Naive thymus-derived CD4-positive, alpha-beta T cell (primary cell): Measurements from ENCODE around the gene RHOV. TPM values are rescaled to one million over a fixed set of nuclear protein-coding genes. Genes with fewer than 3 reads are reported as not detected.

Experiments
- ATAC-seq: fragments of 150-1000 bp; cut with Tn5 transposase; 2 replicates; pipeline ENCODE4 v1.10.0; 2021; ENCODE audit warnings: mild to moderate bottlenecking, moderate library complexity
- CTCF ChIA-PET: fragments of 350-600 bp; sonication (Branson Sonifier 250); formaldehyde crosslinking; loops from one replicate; lab custom pipeline; 2021; ENCODE audit warnings: antibody characterized with exemption; lab: Charles Lee
- POLR2A ChIA-PET: fragments of 350-600 bp; sonication (Branson Sonifier 250); formaldehyde crosslinking; loops from one replicate; lab custom pipeline; 2021; ENCODE audit warnings: antibody characterized with exemption, inconsistent platforms; lab: Charles Lee
- DNase-seq, 9 donors: peaks; one replicate each; pipeline versions ENCODE4 v3.0.0 to v3.0.0-alpha.2; 2020 to 2022; ENCODE audit warnings: mixed read lengths in 1 of 9
- H3K27ac ChIP-seq: one replicate; pipeline ENCODE4 v1.7.0; 2013; ENCODE audit warnings: mild to moderate bottlenecking, low read depth, low read length, moderate library complexity
- H3K27me3 ChIP-seq, 2 donors: one replicate each; pipeline ENCODE4 v1.7.0; 2013; ENCODE audit warnings: low read length in 2 of 2, mild to moderate bottlenecking in 2 of 2, moderate library complexity in 2 of 2; ENCODE audit not compliant: control insufficient read depth in 2 of 2, insufficient read depth in 2 of 2
- H3K36me3 ChIP-seq, 3 experiments: 1 replicate in 2 of 3; 2 replicates in 1 of 3; pipeline ENCODE4 v1.7.0; 2013; ENCODE audit warnings: low read length in 3 of 3, mild to moderate bottlenecking in 3 of 3, moderate library complexity in 1 of 3; ENCODE audit not compliant: insufficient read depth in 3 of 3, control insufficient read depth in 2 of 3
- H3K4me1 ChIP-seq, 2 donors: one replicate each; pipeline ENCODE4 v1.7.0; 2013; ENCODE audit warnings: low read length in 2 of 2, mild to moderate bottlenecking in 2 of 2, moderate library complexity in 1 of 2; ENCODE audit not compliant: control insufficient read depth in 2 of 2, insufficient read depth in 2 of 2
- H3K4me3 ChIP-seq: 2 replicates; pipeline ENCODE4 v1.7.0; 2013; ENCODE audit warnings: mild to moderate bottlenecking, low read length
- H3K9me3 ChIP-seq, 3 experiments: 1 replicate in 2 of 3; 2 replicates in 1 of 3; pipeline ENCODE4 v1.7.0; 2013; ENCODE audit warnings: low read length in 3 of 3; ENCODE audit not compliant: control insufficient read depth in 2 of 3
- H3K27ac Mint-ChIP-seq, 9 donors: one replicate each; pipeline ENCODE4 v1.8.0; 2020 to 2022; ENCODE audit warnings: mixed read lengths in 9 of 9, mild to moderate bottlenecking in 8 of 9, moderate library complexity in 5 of 9, inconsistent platforms in 2 of 9
- H3K27me3 Mint-ChIP-seq, 5 donors: one replicate each; pipeline ENCODE4 v1.8.0; 2021 to 2022; ENCODE audit warnings: mixed read lengths in 5 of 5, mild to moderate bottlenecking in 1 of 5
- H3K36me3 Mint-ChIP-seq, 5 donors: one replicate each; pipeline ENCODE4 v1.8.0; 2020 to 2022; ENCODE audit warnings: mixed read lengths in 5 of 5, mild to moderate bottlenecking in 3 of 5, inconsistent platforms in 1 of 5
- H3K4me1 Mint-ChIP-seq, 7 donors: one replicate each; pipeline ENCODE4 v1.8.0; 2020 to 2022; ENCODE audit warnings: mixed read lengths in 7 of 7, mild to moderate bottlenecking in 3 of 7, inconsistent platforms in 1 of 7
- H3K4me3 Mint-ChIP-seq, 10 donors: one replicate each; pipeline ENCODE4 v1.8.0; 2020 to 2022; ENCODE audit warnings: mild to moderate bottlenecking in 10 of 10, mixed read lengths in 10 of 10, moderate library complexity in 6 of 10, inconsistent platforms in 2 of 10
- H3K9me3 Mint-ChIP-seq, 11 donors: one replicate each; pipeline ENCODE4 v1.8.0; 2020 to 2022; ENCODE audit warnings: mixed read lengths in 11 of 11, mild to moderate bottlenecking in 4 of 11, inconsistent platforms in 1 of 11, moderate library complexity in 1 of 11
- intact Hi-C, 2 donors: fragments of 100-400 bp; cut with micrococcal nuclease; formaldehyde crosslinking; loops; one replicate each; pipeline ENCODE4 v1.15.1; 2023
- polyA plus RNA-seq, 2 donors: library from polyadenylated mRNA; unstranded; fragments of 300-500 nt; fragmentation: Illumina TruSeq; gene quantifications; one replicate each; pipeline ENCODE4 v1.2.3, GENCODE V29; 2021
- total RNA-seq, 6 experiments: library from RNA in 5 of 6; stranded (reverse) in 5 of 6; gene quantifications; 1 replicate in 5 of 6; 2 replicates in 1 of 6; pipeline ENCODE4 v1.2.3 and lab custom pipeline; 2021 to 2026

The RHOV gene
- total RNA-seq (under 1 TPM in 1 of 5 experiments, not detected in 4; 0.39 TPM), polyA plus RNA-seq (not detected), total RNA-seq (lab: John Stamatoyannopoulos, UW) (0.67 reads per million)

GRCh38 chr15:40873694-40874561, at the start of gene RHOV:
TSS of gene RHOV (minus strand) at chr15:40874234. CDS start at chr15:40874139, 95 bp downstream.
- peak; percentile 89 for ATAC-seq
- peak within 1 kb of the TSS; percentile 74 to 93 (median 84) for H3K4me3 Mint-ChIP-seq
- H3K36me3 Mint-ChIP-seq = peaks cover 0 to 2% (median 0%) of the 10 kb centered on the region in 5 donors
- H3K27me3 Mint-ChIP-seq = peaks cover 0 to 16% (median 6%) of the 10 kb centered on the region in 5 donors
- peak; percentile 12 to 67 (median 36) for DNase-seq
- ChIA-PET POLR2A (interaction anchor here (1.0 kb wide), 1 partner anchor 18 kb away, joined by 3 read pairs; no protein-coding TSS in a partner anchor), CTCF (interaction anchor here (0.6 to 7.3 kb wide), 3 partner anchors 17 to 20 kb away, joined by 3 to 47 read pairs (median 3); no protein-coding TSS in a partner anchor)
- no peaks in the 10 kb centered on the region for H3K9me3 Mint-ChIP-seq
- Histone ChIP-seq H3K9me3 (no peaks in the 10 kb centered on the region), H3K4me3 (peak within 1 kb of the TSS; percentile 53), H3K27me3 (no peaks in the 10 kb centered on the region), H3K27ac (peak within 1 kb of the TSS; percentile 56), H3K36me3 (no peaks in the 10 kb centered on the region), H3K4me1 (peaks cover 0 to 6% of the 10 kb centered on the region in 2 donors)
- peaks cover 4 to 24% (median 5%) of the 10 kb centered on the region in 7 donors for H3K4me1 Mint-ChIP-seq
- intact Hi-C loops = loop anchor here (1.0 kb wide), 1 partner anchor 20 kb away; the partner anchor contains the start of gene VPS18 (in 2 of the 2)
- peak within 1 kb of the TSS in 1 of 9 donors; percentile 36 for H3K27ac Mint-ChIP-seq

GRCh38 chr15:40923551-40923950, 49.5 kb upstream of the RHOV start:
- Histone ChIP-seq H3K9me3 (no peaks in the 10 kb centered on the region), H3K4me1 (peaks cover 9 to 28% of the 10 kb centered on the region in 2 donors), H3K27me3 (peaks cover 0 to 17% of the 10 kb centered on the region in 2 donors), H3K4me3 (no peak overlapping the region), H3K36me3 (no peaks in the 10 kb centered on the region), H3K27ac (no peak overlapping the region)
- POLR2A ChIA-PET = interaction anchor here (0.6 to 6.5 kb wide), 2 partner anchors 18 to 125 kb away, joined by 3 to 23 read pairs; no protein-coding TSS in a partner anchor
- Mint-ChIP-seq H3K27me3 (peaks cover 17 to 54% (median 19%) of the 10 kb centered on the region in 5 donors), H3K4me3 (no peak overlapping the region), H3K4me1 (peaks cover 11 to 21% (median 16%) of the 10 kb centered on the region in 7 donors), H3K9me3 (no peaks in the 10 kb centered on the region), H3K27ac (no peak overlapping the region), H3K36me3 (no peaks in the 10 kb centered on the region)
- ATAC-seq (no peak), DNase-seq (no peak)
- intact Hi-C loops = no loop called here
- CTCF ChIA-PET = no interaction called here

GRCh38 chr15:40922608-40923005, 48.6 kb upstream of the RHOV start:
- H3K36me3 ChIP-seq = no peaks in the 10 kb centered on the region
- no peaks in the 10 kb centered on the region for H3K9me3 ChIP-seq
- peaks cover 17 to 48% (median 18%) of the 10 kb centered on the region in 5 donors for H3K27me3 Mint-ChIP-seq
- H3K27ac Mint-ChIP-seq = no peak overlapping the region
- no peak overlapping the region for H3K27ac ChIP-seq
- ChIA-PET POLR2A (interaction anchor here (0.6 to 6.5 kb wide), 2 partner anchors 19 to 144 kb away, joined by 5 to 23 read pairs; no protein-coding TSS in a partner anchor), CTCF (no interaction called here)
- peaks cover 6 to 21% of the 10 kb centered on the region in 2 donors for H3K4me1 ChIP-seq
- peaks cover 0 to 11% of the 10 kb centered on the region in 2 donors for H3K27me3 ChIP-seq
- intact Hi-C loops = no loop called here
- no peaks in the 10 kb centered on the region for H3K36me3 Mint-ChIP-seq
- no peak for ATAC-seq
- no peak overlapping the region for H3K4me3 Mint-ChIP-seq
- no peak for DNase-seq
- H3K4me3 ChIP-seq = no peak overlapping the region
- H3K4me1 Mint-ChIP-seq = peaks cover 11 to 19% (median 15%) of the 10 kb centered on the region in 7 donors
- no peaks in the 10 kb centered on the region for H3K9me3 Mint-ChIP-seq

GRCh38 chr15:40921949-40922607, 48.0 kb upstream of the RHOV start:
- Mint-ChIP-seq H3K36me3 (no peaks in the 10 kb centered on the region), H3K27ac (no peak overlapping the region), H3K27me3 (peaks cover 14 to 44% (median 15%) of the 10 kb centered on the region in 5 donors), H3K9me3 (no peaks in the 10 kb centered on the region), H3K4me1 (peaks cover 7 to 15% (median 12%) of the 10 kb centered on the region in 7 donors), H3K4me3 (no peak overlapping the region)
- Histone ChIP-seq H3K9me3 (no peaks in the 10 kb centered on the region), H3K4me1 (peaks cover 3 to 16% of the 10 kb centered on the region in 2 donors), H3K27ac (no peak overlapping the region), H3K36me3 (no peaks in the 10 kb centered on the region), H3K27me3 (peaks cover 0 to 7% of the 10 kb centered on the region in 2 donors), H3K4me3 (no peak overlapping the region)
- ATAC-seq = no peak
- no peak for DNase-seq
- CTCF ChIA-PET = no interaction called here
- POLR2A ChIA-PET = interaction anchor here (0.6 to 6.5 kb wide), 2 partner anchors 20 to 145 kb away, joined by 5 to 23 read pairs; no protein-coding TSS in a partner anchor
- intact Hi-C loops = no loop called here

- intact Hi-C loops = no loop called here
- CTCF ChIA-PET = interaction anchor here (0.5 to 1.8 kb wide), 2 partner anchors 14 to 33 kb away, joined by 3 to 4 read pairs; no protein-coding TSS in a partner anchor
- H3K4me3 ChIP-seq = no peak overlapping the region
- no peak overlapping the region for H3K4me3 Mint-ChIP-seq
- no peak for ATAC-seq
- no peaks in the 10 kb centered on the region for H3K27me3 ChIP-seq
- DNase-seq = no peak
- no peak overlapping the region for H3K27ac ChIP-seq
- no peak overlapping the region for H3K27ac Mint-ChIP-seq
- H3K27me3 Mint-ChIP-seq = peaks cover 0 to 17% (median 0%) of the 10 kb centered on the region in 5 donors
- no peaks in the 10 kb centered on the region for H3K36me3 ChIP-seq
- H3K4me1 ChIP-seq = no peaks in the 10 kb centered on the region
- H3K4me1 Mint-ChIP-seq = no peaks in the 10 kb centered on the region
- peaks cover 0 to 2% (median 0%) of the 10 kb centered on the region in 11 donors for H3K9me3 Mint-ChIP-seq
- no peaks in the 10 kb centered on the region for H3K9me3 ChIP-seq
- no peaks in the 10 kb centered on the region for H3K36me3 Mint-ChIP-seq
- POLR2A ChIA-PET = no interaction called here
Measured at GRCh38 chr15:40918799-40919392, 44.9 kb upstream of the RHOV start.
